ENCODE results near the gene DUSP5. TPM values are rescaled to one million over a fixed set of nuclear protein-coding genes. Genes with fewer than 3 reads are reported as not detected.
A peak's percentile ranks its signal among the peaks of the same experiment; 100 is the strongest.

DUSP5 gene
- total RNA-seq, 4 donors from 2014 or later, result 12.4 to 27.9 (median 23.6) TPM

- Histone ChIP-seq H3K4me3 (no peak overlapping the region), H3K36me3 (peaks cover 0 to 13% (median 0%) of the 10 kb centered on the region in 3 donors), H3K9me3 (no peaks in the 10 kb centered on the region), H3K27ac (peak overlapping the region; percentile 17 to 78 (median 68)), H3K4me1 (peaks cover 0 to 62% (median 49%) of the 10 kb centered on the region in 4 donors), H3K27me3 (no peaks in the 10 kb centered on the region)
- 41% methylated on average over 4 of the region's 4 CpGs for WGBS, 2 donors
- TF ChIP-seq EP300 (IDR thresholded peaks at IDR 0.05) (peak in 1 of 2 donors; percentile 75), POLR2A (IDR thresholded peaks at IDR 0.05) (no peak)
- peak in 1 of 2 donors; percentile 60 for DNase-seq (ENCODE audit: low spot score in 2 of 2)
Measured at GRCh38 chr10:110504111-110504735, 6.5 kb downstream of the DUSP5 start.

GRCh38 chr10:110505130-110505770 is 7.5 kb downstream of the DUSP5 start:
- no peak for DNase-seq (ENCODE audit: low spot score in 2 of 2)
- WGBS, 2 donors, result 51 to 62% methylated on average over 6 of the region's 6 CpGs
- Histone ChIP-seq H3K4me3 (no peak overlapping the region), H3K4me1 (peaks cover 0 to 54% (median 44%) of the 10 kb centered on the region in 4 donors), H3K27ac (peak overlapping the region in 2 of 4 donors; percentile 76 to 78), H3K27me3 (no peaks in the 10 kb centered on the region), H3K9me3 (no peaks in the 10 kb centered on the region), H3K36me3 (peaks cover 0 to 22% (median 0%) of the 10 kb centered on the region in 3 donors)
- no peak for TF ChIP-seq POLR2A (IDR thresholded peaks at IDR 0.05)
- TF ChIP-seq CTCF (IDR thresholded peaks at IDR 0.05), result no peak
- no peak for TF ChIP-seq EP300 (IDR thresholded peaks at IDR 0.05)

- Histone ChIP-seq H3K4me1 (peaks cover 0 to 42% (median 36%) of the 10 kb centered on the region in 4 donors), H3K9me3 (no peaks in the 10 kb centered on the region), H3K36me3 (peaks cover 0 to 32% (median 0%) of the 10 kb centered on the region in 3 donors), H3K27me3 (no peaks in the 10 kb centered on the region), H3K4me3 (no peak overlapping the region), H3K27ac (peak overlapping the region in 1 of 4 donors; percentile 15)
- 80 to 100% methylated on average over 2 of the region's 2 CpGs for WGBS, 2 donors
- no peak for DNase-seq (ENCODE audit: low spot score in 2 of 2)
- TF ChIP-seq EP300 (IDR thresholded peaks at IDR 0.05), result no peak
- no peak for TF ChIP-seq CTCF (IDR thresholded peaks at IDR 0.05)
- TF ChIP-seq POLR2A (IDR thresholded peaks at IDR 0.05), result no peak
Measured at GRCh38 chr10:110506448-110506847, 8.7 kb downstream of the DUSP5 start.

GRCh38 chr10:110507346-110507745 is 9.6 kb downstream of the DUSP5 start:
- H3K9me3 ChIP-seq, result no peaks in the 10 kb centered on the region
- H3K4me1 ChIP-seq, result peaks cover 0 to 33% (median 28%) of the 10 kb centered on the region in 4 donors
- H3K27me3 ChIP-seq, result no peaks in the 10 kb centered on the region
- H3K4me3 ChIP-seq, result no peak overlapping the region
- no peak overlapping the region for H3K27ac ChIP-seq
- no peak for DNase-seq (ENCODE audit: low spot score in 2 of 2)
- peaks cover 0 to 39% (median 0%) of the 10 kb centered on the region in 3 donors for H3K36me3 ChIP-seq
- 92 to 93% methylated on average over 6 of the region's 6 CpGs for WGBS, 2 donors
- TF ChIP-seq POLR2A (IDR thresholded peaks at IDR 0.05) (no peak), EP300 (IDR thresholded peaks at IDR 0.05) (no peak), CTCF (IDR thresholded peaks at IDR 0.05) (no peak)

- Histone ChIP-seq H3K27me3 (no peaks in the 10 kb centered on the region), H3K27ac (peak overlapping the region in 1 of 4 donors; percentile 15), H3K36me3 (peaks cover 0 to 45% (median 0%) of the 10 kb centered on the region in 3 donors), H3K4me3 (no peak overlapping the region), H3K9me3 (no peaks in the 10 kb centered on the region), H3K4me1 (peaks cover 0 to 23% (median 19%) of the 10 kb centered on the region in 4 donors)
- DNase-seq (ENCODE audit: low spot score in 2 of 2), result no peak
- 76 to 79% methylated on average over 9 of the region's 9 CpGs for WGBS, 2 donors
- TF ChIP-seq EP300 (IDR thresholded peaks at IDR 0.05), result no peak
- no peak for TF ChIP-seq CTCF (IDR thresholded peaks at IDR 0.05)
- no peak for TF ChIP-seq POLR2A (IDR thresholded peaks at IDR 0.05)
Measured at GRCh38 chr10:110508159-110508788, 10.6 kb downstream of the DUSP5 start.

All from tibial nerve (tissue), 4 donors.